HK-2 (cell line): ENCODE data around the gene CERS1.
"Not testable (repeated sequence)": the region's sequence is repeated elsewhere in the genome, so short reads cannot be mapped to it uniquely, and the experiment has no call there.

Experiments used
- DNase-seq: peaks from one replicate; pipeline ENCODE4 v3.0.0-alpha.2; 2018; ENCODE audit not compliant: unreplicated experiment

The CERS1 gene

GRCh38 chr19:18919086-18919899 is 23.3 kb upstream of the CERS1 start, which contains the start of the genes COPE and DDX49:
Gene COPE, minus strand, starts transcription at chr19:18919387. Its CDS starts 39 bp downstream, at chr19:18919348.
Gene DDX49, plus strand, starts transcription at chr19:18919715. Its CDS starts 27 bp downstream, at chr19:18919742.
- peak; percentile 98 for DNase-seq

GRCh38 chr19:18917593-18917992 is 21.6 kb upstream of the CERS1 start:
- not testable (repeated sequence) for DNase-seq

- no peak for DNase-seq
These were observed 19.7 kb upstream of the CERS1 start for GRCh38 chr19:18915639-18916038.

- no peak for DNase-seq
These were observed 17.5 kb upstream of the CERS1 start for GRCh38 chr19:18913466-18913865.

- DNase-seq, result no peak
These were observed 17.0 kb upstream of the CERS1 start for GRCh38 chr19:18912933-18913332.

- no peak for DNase-seq
These were observed 15.0 kb upstream of the CERS1 start for GRCh38 chr19:18910801-18911436.

GRCh38 chr19:18910010-18910409 is 14.1 kb upstream of the CERS1 start:
- no peak for DNase-seq

GRCh38 chr19:18908917-18909619 is 13.1 kb upstream of the CERS1 start:
- DNase-seq, result no peak

- DNase-seq, result no peak
These were observed 10.9 kb upstream of the CERS1 start for GRCh38 chr19:18906605-18907519.

GRCh38 chr19:18905513-18906236 is 9.7 kb upstream of the CERS1 start:
- no peak for DNase-seq

- DNase-seq, result no peak
These were observed 9.1 kb upstream of the CERS1 start for GRCh38 chr19:18905058-18905456.

- no peak for DNase-seq
These were observed 8.5 kb upstream of the CERS1 start for GRCh38 chr19:18904334-18905057.

GRCh38 chr19:18903156-18904037 is 7.4 kb upstream of the CERS1 start:
- DNase-seq, result no peak

GRCh38 chr19:18902519-18902918 is 6.6 kb upstream of the CERS1 start:
- not testable (repeated sequence) for DNase-seq

- DNase-seq, result no peak
These were observed 5.5 kb upstream of the CERS1 start for GRCh38 chr19:18901491-18901890.

- DNase-seq, result no peak
These were observed 4.9 kb upstream of the CERS1 start for GRCh38 chr19:18900700-18901481.

- no peak for DNase-seq
These were observed 3.9 kb upstream of the CERS1 start for GRCh38 chr19:18899624-18900560.
